OCI-LY7 (cell line): ENCODE data around the gene HNRNPD. TPM values are rescaled to one million over a fixed set of nuclear protein-coding genes. Genes with fewer than 3 reads are reported as not detected.

Source experiments
- BruUV-seq: library from RNA; stranded (reverse); fragments of 400-500 nt; replicated peaks from 2 replicates; lab custom pipeline; 2021; lab: Mats Ljungman, UMichigan
- CTCF ChIA-PET: fragments of 300-600 bp; sonication (Branson Sonifier 250); formaldehyde crosslinking; loops from one replicate; lab custom pipeline; 2022; ENCODE audit warnings: antibody characterized with exemption; ENCODE audit not compliant: unreplicated experiment; lab: Charles Lee
- POLR2A ChIA-PET: fragments of 300-600 bp; sonication (Branson Sonifier 250); formaldehyde crosslinking; loops from one replicate; lab custom pipeline; 2022; ENCODE audit warnings: antibody characterized with exemption; lab: Charles Lee
- DNase-seq: peaks from one replicate; pipeline ENCODE4 v3.0.0-alpha.2; 2015; ENCODE audit warnings: low spot score
- H2AFZ ChIP-seq: fragments of 200-600 bp; sonication (generic), shearing (Covaris generic); 2 replicates; pipeline ENCODE4 v1.6.1; 2014; ENCODE audit warnings: mild to moderate bottlenecking, antibody characterized with exemption, low read length, moderate library complexity
- H3K27ac ChIP-seq: fragments of 200-600 bp; sonication (generic); 2 replicates; pipeline ENCODE4 v1.5.1; 2014; ENCODE audit warnings: mixed run types, low read depth, mild to moderate bottlenecking, moderate library complexity, low read length, inconsistent platforms; ENCODE audit not compliant: poor library complexity, severe bottlenecking
- H3K36me3 ChIP-seq: fragments of 200-600 bp; sonication (generic); 2 replicates; pipeline ENCODE4 v1.6.1; 2014; ENCODE audit warnings: mild to moderate bottlenecking, antibody characterized with exemption, low read length, moderate library complexity, mixed read lengths; ENCODE audit not compliant: insufficient read depth
- H3K4me1 ChIP-seq: fragments of 200-600 bp; sonication (generic); 2 replicates; pipeline ENCODE4 v1.5.1; 2014; ENCODE audit warnings: mild to moderate bottlenecking, low read length; ENCODE audit not compliant: insufficient read depth, poor library complexity, severe bottlenecking
- H3K4me2 ChIP-seq: fragments of 200-600 bp; sonication (generic); 2 replicates; pipeline ENCODE4 v1.6.1; 2014; ENCODE audit warnings: mild to moderate bottlenecking, low read length
- H3K4me3 ChIP-seq: fragments of 200-600 bp; sonication (generic); 2 replicates; pipeline ENCODE4 v1.5.1; 2014; ENCODE audit warnings: mild to moderate bottlenecking, low read depth, low read length; ENCODE audit not compliant: poor library complexity, severe bottlenecking
- H3K79me2 ChIP-seq: fragments of 200-600 bp; sonication (generic); 2 replicates; pipeline ENCODE4 v1.6.1; 2016; ENCODE audit warnings: low read depth, mild to moderate bottlenecking, low read length, moderate library complexity, mixed read lengths; ENCODE audit not compliant: insufficient read depth
- H3K9me2 ChIP-seq: fragments of 200-600 bp; sonication (generic); 2 replicates; pipeline ENCODE4 v1.6.1; 2016; ENCODE audit warnings: mild to moderate bottlenecking, low read length, mixed read lengths; ENCODE audit not compliant: insufficient read depth
- H3K9me3 ChIP-seq: fragments of 200-600 bp; sonication (generic); 2 replicates; pipeline ENCODE4 v1.6.1; 2014; ENCODE audit warnings: mild to moderate bottlenecking, mixed run types, low read length, mixed read lengths
- H4K20me1 ChIP-seq: fragments of 200-600 bp; sonication (generic); 2 replicates; pipeline ENCODE4 v1.6.1; 2014; ENCODE audit warnings: mild to moderate bottlenecking, antibody characterized with exemption, low read length, moderate library complexity, mixed read lengths; ENCODE audit not compliant: insufficient read depth
- EZH2phosphoT487 ChIP-seq: fragments of 200-600 bp; sonication (generic); IDR thresholded peaks from 2 replicates; pipeline ENCODE4 v1.6.1; 2018; ENCODE audit warnings: low read depth, borderline replicate concordance, mild to moderate bottlenecking, mixed run types, antibody characterized with exemption, low read length, moderate library complexity, mixed read lengths
- intact Hi-C: fragments of 100-400 bp; cut with micrococcal nuclease; formaldehyde crosslinking; loops from one replicate; pipeline ENCODE4 v1.10.0; 2022; ENCODE audit not compliant: unreplicated experiment
- total RNA-seq, 2 experiments: library from RNA; depleted of rRNA in 1 of 2; stranded (reverse); fragments of >200 nt in 1 of 2; shearing (Covaris generic) in 1 of 2; gene quantifications; 2 replicates each; pipeline ENCODE4 v1.2.3, GENCODE V29; 2014 to 2022
- TF ChIP-seq, protein P1 (sequence below): fragments of 200-600 bp; sonication (generic); conservative IDR thresholded peaks from 2 replicates; pipeline ENCODE4 v1.5.1; 2014; ENCODE audit warnings: mild to moderate bottlenecking, antibody characterized with exemption, low read length, moderate library complexity, mixed read lengths

The HNRNPD gene
- total RNA-seq, 2 experiments from 2014 or later: 127 to 572 TPM

DNA sequence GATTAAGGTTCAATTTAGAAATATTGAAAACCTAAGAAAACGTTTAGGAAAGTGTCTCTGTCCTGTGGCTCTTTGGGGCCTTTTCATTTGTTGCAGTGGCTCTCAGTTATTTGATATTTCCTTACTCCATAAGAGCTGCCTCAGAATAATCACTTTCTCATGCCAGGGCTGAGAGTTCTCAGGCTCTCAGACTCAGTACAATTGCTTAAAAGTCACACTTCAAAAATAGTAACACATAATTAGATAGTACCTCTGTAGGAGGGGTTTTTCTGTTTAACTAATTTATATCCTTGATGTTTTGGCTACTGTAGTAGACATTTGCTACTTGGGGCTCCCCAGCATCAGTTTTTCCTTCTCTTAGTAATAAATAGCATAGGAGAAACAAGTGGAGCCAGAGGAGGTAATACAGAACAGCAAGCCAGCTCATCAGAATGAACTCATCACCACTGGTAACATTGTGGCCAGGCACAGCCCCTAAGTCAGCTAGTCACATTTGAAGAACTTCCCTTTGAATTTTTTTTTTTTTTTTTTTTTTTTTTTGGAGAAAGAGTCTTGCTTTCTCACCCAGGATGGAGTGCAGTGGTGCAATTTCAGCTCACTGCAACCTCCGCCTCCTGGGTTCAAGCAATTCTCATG lies 8.0 kb upstream of the HNRNPD start:
- H3K79me2 ChIP-seq: no peaks in the 10 kb centered on the region
- DNase-seq: no peak
- intact Hi-C loops: no loop called here
- no peak overlapping the region for H3K4me3 ChIP-seq
- H3K4me2 ChIP-seq: no peak overlapping the region
- peaks cover 17% of the 10 kb centered on the region; the same call in 1 of the 2 replicates for H3K9me3 ChIP-seq
- H3K9me2 ChIP-seq: no peaks in the 10 kb centered on the region
- ChIA-PET POLR2A (interaction anchor here (1.1 kb wide), 1 partner anchor 24 kb away, joined by 3 read pairs; no protein-coding TSS in a partner anchor), CTCF (no interaction called here)
- no TSS peak for BruUV-seq
- no peaks in the 10 kb centered on the region for H4K20me1 ChIP-seq
- H3K36me3 ChIP-seq: peaks cover 19% of the 10 kb centered on the region
- no peaks in the 10 kb centered on the region for H3K4me1 ChIP-seq
- H2AFZ ChIP-seq: no peak overlapping the region
- H3K27ac ChIP-seq: no peak overlapping the region
- no peak for TF ChIP-seq EZH2phosphoT487
- TF ChIP-seq, protein P1, sequence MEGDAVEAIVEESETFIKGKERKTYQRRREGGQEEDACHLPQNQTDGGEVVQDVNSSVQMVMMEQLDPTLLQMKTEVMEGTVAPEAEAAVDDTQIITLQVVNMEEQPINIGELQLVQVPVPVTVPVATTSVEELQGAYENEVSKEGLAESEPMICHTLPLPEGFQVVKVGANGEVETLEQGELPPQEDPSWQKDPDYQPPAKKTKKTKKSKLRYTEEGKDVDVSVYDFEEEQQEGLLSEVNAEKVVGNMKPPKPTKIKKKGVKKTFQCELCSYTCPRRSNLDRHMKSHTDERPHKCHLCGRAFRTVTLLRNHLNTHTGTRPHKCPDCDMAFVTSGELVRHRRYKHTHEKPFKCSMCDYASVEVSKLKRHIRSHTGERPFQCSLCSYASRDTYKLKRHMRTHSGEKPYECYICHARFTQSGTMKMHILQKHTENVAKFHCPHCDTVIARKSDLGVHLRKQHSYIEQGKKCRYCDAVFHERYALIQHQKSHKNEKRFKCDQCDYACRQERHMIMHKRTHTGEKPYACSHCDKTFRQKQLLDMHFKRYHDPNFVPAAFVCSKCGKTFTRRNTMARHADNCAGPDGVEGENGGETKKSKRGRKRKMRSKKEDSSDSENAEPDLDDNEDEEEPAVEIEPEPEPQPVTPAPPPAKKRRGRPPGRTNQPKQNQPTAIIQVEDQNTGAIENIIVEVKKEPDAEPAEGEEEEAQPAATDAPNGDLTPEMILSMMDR: no peak

DNA sequence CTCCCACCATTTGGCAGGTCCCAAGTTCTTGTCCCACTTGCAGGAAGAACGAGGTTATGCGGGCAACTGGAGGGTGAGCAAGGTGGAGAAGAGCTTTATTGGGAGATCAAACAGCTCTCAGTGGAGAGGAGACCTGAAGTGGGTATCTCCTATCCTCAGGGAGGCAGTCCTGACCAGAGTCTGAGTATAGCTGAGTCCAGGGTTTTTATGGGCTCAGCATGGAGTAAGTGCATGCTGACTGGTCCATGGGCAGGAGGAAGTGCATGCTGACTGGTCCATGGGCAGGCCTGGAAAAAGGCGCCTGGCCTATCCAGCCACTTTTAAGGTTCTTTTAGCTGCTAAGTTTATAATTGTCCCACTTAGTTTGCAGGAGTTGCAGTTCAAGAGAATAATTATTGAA lies 7.4 kb upstream of the HNRNPD start:
- Histone ChIP-seq H3K36me3 (peaks cover 24% of the 10 kb centered on the region), H3K9me3 (peaks cover 17% of the 10 kb centered on the region; the same call in 1 of the 2 replicates), H2AFZ (no peak overlapping the region), H3K4me1 (peaks cover 1% of the 10 kb centered on the region), H3K27ac (no peak overlapping the region), H4K20me1 (no peaks in the 10 kb centered on the region), H3K4me2 (no peak overlapping the region), H3K9me2 (no peaks in the 10 kb centered on the region), H3K79me2 (peaks cover 5% of the 10 kb centered on the region; the same call in 1 of the 2 replicates), H3K4me3 (no peak overlapping the region)
- ChIA-PET CTCF (no interaction called here), POLR2A (no interaction called here)
- TF ChIP-seq, protein P1: no peak
- no peak for TF ChIP-seq EZH2phosphoT487
- no TSS peak for BruUV-seq
- intact Hi-C loops: no loop called here
- no peak for DNase-seq

- Histone ChIP-seq H3K27ac (no peak overlapping the region), H3K79me2 (peaks cover 9% of the 10 kb centered on the region; the same call in 1 of the 2 replicates), H3K9me2 (no peaks in the 10 kb centered on the region), H4K20me1 (no peaks in the 10 kb centered on the region), H3K4me1 (peaks cover 5% of the 10 kb centered on the region), H3K4me3 (no peak overlapping the region), H3K36me3 (peaks cover 28% of the 10 kb centered on the region), H3K9me3 (peaks cover 14% of the 10 kb centered on the region; the same call in 1 of the 2 replicates), H2AFZ (no peak overlapping the region), H3K4me2 (no peak overlapping the region)
- intact Hi-C loops: no loop called here
- no peak for TF ChIP-seq EZH2phosphoT487
- TF ChIP-seq, protein P1: no peak
- CTCF ChIA-PET: no interaction called here
- no peak for DNase-seq
- POLR2A ChIA-PET: no interaction called here
- BruUV-seq: no TSS peak
Observed at GRCh38 chr4:82380831-82381230, 7.0 kb upstream of the HNRNPD start.
